ENCODE measurements around the gene SHF.

DNA sequence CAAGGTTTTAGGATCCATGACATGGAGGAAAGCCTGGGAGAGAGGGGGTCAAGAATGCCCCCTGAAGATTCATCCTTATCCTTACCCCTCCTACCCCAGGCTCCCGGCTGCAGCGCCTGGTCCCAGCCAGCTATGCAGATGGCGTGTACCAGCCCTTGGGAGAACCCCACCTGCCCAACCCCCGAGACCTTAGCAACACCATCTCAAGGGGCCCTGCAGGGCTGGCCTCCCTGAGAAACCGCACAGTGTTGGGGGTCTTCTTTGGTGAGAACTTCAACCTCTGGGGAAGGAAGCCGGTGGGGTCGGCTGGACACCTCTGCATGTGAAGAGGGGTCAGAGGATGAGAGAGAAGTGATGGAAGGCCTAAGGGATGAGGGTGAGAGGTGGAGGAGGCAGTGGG is 53.7 kb downstream of the SHF start:
- TF ChIP-seq CTCF (IDR thresholded peaks at IDR 0.05) (no peak), POLR2A (IDR thresholded peaks at IDR 0.05) (no peak)
